DMS 273 treated with DMSO at 0.1 percent for 48 hours (cell line): Measurements from ENCODE around the gene CTNND2.
"Not testable (repeated sequence)": the region's sequence is repeated elsewhere in the genome, so short reads cannot be mapped to it uniquely, and the experiment has no call there.

Experiments used
- DNase-seq: peaks from one replicate; lab custom pipeline; 2025; lab: John Stamatoyannopoulos, UW

CTNND2 gene

GRCh38 chr5:11467588-11467987 lies 436.7 kb downstream of the CTNND2 start:
- DNase-seq: no peak

GRCh38 chr5:11459716-11460115 lies 444.5 kb downstream of the CTNND2 start:
- DNase-seq: no peak

- DNase-seq: no peak
These were observed 448.7 kb downstream of the CTNND2 start for GRCh38 chr5:11455505-11455904.

GRCh38 chr5:11452852-11453251 lies 451.4 kb downstream of the CTNND2 start:
- DNase-seq: no peak

- DNase-seq: no peak
These were observed 454.3 kb downstream of the CTNND2 start for GRCh38 chr5:11449966-11450365.

- no peak for DNase-seq
These were observed 455.0 kb downstream of the CTNND2 start for GRCh38 chr5:11449217-11449616.

GRCh38 chr5:11443831-11444230 lies 460.4 kb downstream of the CTNND2 start:
- no peak for DNase-seq

GRCh38 chr5:11432116-11432515 lies 472.1 kb downstream of the CTNND2 start:
- DNase-seq: no peak

- DNase-seq: no peak
These were observed 475.0 kb downstream of the CTNND2 start for GRCh38 chr5:11429254-11429653.

GRCh38 chr5:11427569-11427968 lies 476.7 kb downstream of the CTNND2 start:
- DNase-seq: no peak

GRCh38 chr5:11426442-11426841 lies 477.8 kb downstream of the CTNND2 start:
- DNase-seq: no peak

- DNase-seq: no peak
These were observed 481.9 kb downstream of the CTNND2 start for GRCh38 chr5:11422342-11422741.

- no peak for DNase-seq
These were observed 483.3 kb downstream of the CTNND2 start for GRCh38 chr5:11420969-11421368.

GRCh38 chr5:11415751-11416150 lies 488.5 kb downstream of the CTNND2 start:
- DNase-seq: no peak

- not testable (repeated sequence) for DNase-seq
These were observed 489.5 kb downstream of the CTNND2 start for GRCh38 chr5:11414732-11415131.

GRCh38 chr5:11411621-11412020 lies 492.6 kb downstream of the CTNND2 start:
- no peak for DNase-seq

- DNase-seq: no peak
These were observed 496.6 kb downstream of the CTNND2 start for GRCh38 chr5:11407556-11408145.

- no peak for DNase-seq
These were observed 503.9 kb downstream of the CTNND2 start for GRCh38 chr5:11400316-11400715.

- DNase-seq: no peak
These were observed 505.5 kb downstream of the CTNND2 start for GRCh38 chr5:11398728-11399127.

- no peak for DNase-seq
These were observed 506.7 kb downstream of the CTNND2 start for GRCh38 chr5:11397549-11397948.

GRCh38 chr5:11396917-11397316 lies 507.3 kb downstream of the CTNND2 start:
- DNase-seq: no peak

- no peak for DNase-seq
These were observed 509.3 kb downstream of the CTNND2 start for GRCh38 chr5:11394933-11395332.

- no peak for DNase-seq
These were observed 513.9 kb downstream of the CTNND2 start for GRCh38 chr5:11390291-11390767.

- DNase-seq: no peak
These were observed 516.9 kb downstream of the CTNND2 start for GRCh38 chr5:11387382-11387781.
